ENCODE data around the gene CD177.
"Not testable (repeated sequence)": the region's sequence is repeated elsewhere in the genome, so short reads cannot be mapped to it uniquely, and the experiment has no call there.

The CD177 gene

DNA sequence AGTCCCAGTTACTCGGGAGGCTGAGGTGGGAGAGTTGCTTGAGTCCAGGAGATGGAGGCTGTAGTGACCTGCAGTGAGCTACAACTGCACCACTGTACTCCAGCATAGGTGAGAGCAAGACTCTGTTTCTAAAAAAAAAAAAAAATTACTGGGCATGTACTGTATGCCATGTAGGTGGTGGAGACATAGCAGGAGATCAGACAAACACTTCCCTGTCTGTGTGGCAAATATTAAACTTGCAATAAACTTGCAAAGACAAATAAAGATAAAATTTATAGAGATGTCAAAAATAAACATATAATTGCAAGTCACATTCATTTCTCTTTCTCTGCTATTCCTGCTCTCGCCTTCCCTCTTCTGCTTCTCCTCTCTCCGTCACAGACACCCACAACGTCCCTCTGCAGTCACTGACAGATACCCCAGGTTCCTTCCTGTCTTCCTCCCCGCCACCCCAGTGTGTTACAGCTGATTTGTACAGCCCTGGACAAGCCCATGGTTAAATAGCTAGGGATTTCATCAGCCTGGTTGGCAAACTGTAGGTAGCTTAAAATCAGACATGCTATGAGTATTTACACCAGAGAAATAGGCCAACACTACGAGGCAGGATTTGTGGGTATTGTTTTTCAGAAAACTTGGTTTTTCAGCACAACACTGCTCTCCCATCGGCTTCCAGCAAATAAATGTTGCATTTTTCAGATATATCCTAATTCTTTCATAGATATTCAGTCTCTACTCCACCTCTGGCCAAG, 1.3 kb upstream of the CD177 start:
- Histone ChIP-seq H4K20me1 (ENCODE audit: insufficient read depth) (no peaks in the 10 kb centered on the region), H3K4me1 (ENCODE audit: low read depth, poor library complexity, severe bottlenecking) (no peaks in the 10 kb centered on the region), H3K36me3 (ENCODE audit: insufficient read depth) (no peaks in the 10 kb centered on the region), H3K4me2 (no peak overlapping the region), H3K9ac (no peak overlapping the region), H3K4me3 (IDR thresholded peaks at IDR 0.05; ENCODE audit: insufficient read depth, low read depth, low read length) (no peak overlapping the region), H3K79me2 (ENCODE audit: insufficient read depth, low read depth) (no peaks in the 10 kb centered on the region), H2AFZ (ENCODE audit: low read depth) (no peak overlapping the region), H3K27ac (no peak overlapping the region), H3K27me3 (ENCODE audit: insufficient read depth, low read depth) (no peaks in the 10 kb centered on the region; the same call in 1 of the 2 replicates)
- TF ChIP-seq, protein P1, sequence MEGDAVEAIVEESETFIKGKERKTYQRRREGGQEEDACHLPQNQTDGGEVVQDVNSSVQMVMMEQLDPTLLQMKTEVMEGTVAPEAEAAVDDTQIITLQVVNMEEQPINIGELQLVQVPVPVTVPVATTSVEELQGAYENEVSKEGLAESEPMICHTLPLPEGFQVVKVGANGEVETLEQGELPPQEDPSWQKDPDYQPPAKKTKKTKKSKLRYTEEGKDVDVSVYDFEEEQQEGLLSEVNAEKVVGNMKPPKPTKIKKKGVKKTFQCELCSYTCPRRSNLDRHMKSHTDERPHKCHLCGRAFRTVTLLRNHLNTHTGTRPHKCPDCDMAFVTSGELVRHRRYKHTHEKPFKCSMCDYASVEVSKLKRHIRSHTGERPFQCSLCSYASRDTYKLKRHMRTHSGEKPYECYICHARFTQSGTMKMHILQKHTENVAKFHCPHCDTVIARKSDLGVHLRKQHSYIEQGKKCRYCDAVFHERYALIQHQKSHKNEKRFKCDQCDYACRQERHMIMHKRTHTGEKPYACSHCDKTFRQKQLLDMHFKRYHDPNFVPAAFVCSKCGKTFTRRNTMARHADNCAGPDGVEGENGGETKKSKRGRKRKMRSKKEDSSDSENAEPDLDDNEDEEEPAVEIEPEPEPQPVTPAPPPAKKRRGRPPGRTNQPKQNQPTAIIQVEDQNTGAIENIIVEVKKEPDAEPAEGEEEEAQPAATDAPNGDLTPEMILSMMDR (conservative IDR thresholded peaks at IDR 0.05; ENCODE audit: low read depth, low read length), result no peak

- no peaks in the 10 kb centered on the region for H3K79me2 ChIP-seq (ENCODE audit: insufficient read depth, low read depth)
- no peaks in the 10 kb centered on the region for H3K4me1 ChIP-seq (ENCODE audit: low read depth, poor library complexity, severe bottlenecking)
- H2AFZ ChIP-seq (ENCODE audit: low read depth), result no peak overlapping the region
- no peaks in the 10 kb centered on the region; the same call in 1 of the 2 replicates for H3K27me3 ChIP-seq (ENCODE audit: insufficient read depth, low read depth)
- H4K20me1 ChIP-seq (ENCODE audit: insufficient read depth), result no peaks in the 10 kb centered on the region
- H3K4me3 ChIP-seq (IDR thresholded peaks at IDR 0.05; ENCODE audit: insufficient read depth, low read depth, low read length), result no peak overlapping the region
- no peak overlapping the region for H3K4me2 ChIP-seq
- H3K9ac ChIP-seq, result no peak overlapping the region
- TF ChIP-seq, protein P1 (conservative IDR thresholded peaks at IDR 0.05; ENCODE audit: low read depth, low read length), result no peak
- H3K36me3 ChIP-seq (ENCODE audit: insufficient read depth), result no peaks in the 10 kb centered on the region
- no peak overlapping the region for H3K27ac ChIP-seq
Observed at GRCh38 chr19:43354305-43354627, 780 bp downstream of the CD177 start.

DNA sequence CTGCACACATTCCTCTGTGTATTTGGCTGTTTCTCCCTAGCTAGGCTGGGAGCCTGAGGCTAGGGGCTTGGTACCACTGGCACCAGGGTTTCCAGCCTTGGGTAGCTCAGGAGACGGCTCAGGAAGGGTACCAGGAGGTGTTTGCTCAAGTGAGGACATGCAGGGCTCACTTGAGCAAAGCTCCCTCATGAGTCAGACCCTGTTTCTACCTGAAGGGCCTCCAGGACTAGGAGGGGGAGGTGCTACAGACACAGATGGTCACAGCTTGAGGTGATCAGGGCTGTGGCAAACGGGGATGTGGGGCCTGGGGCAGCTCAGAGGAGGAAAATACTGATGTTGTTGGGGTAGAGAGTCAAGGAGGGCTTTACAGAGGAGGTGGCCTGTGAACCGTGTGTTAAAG, 3.3 kb downstream of the CD177 start:
- not testable (repeated sequence) for H3K4me3 ChIP-seq (IDR thresholded peaks at IDR 0.05; ENCODE audit: insufficient read depth, low read depth, low read length); H3K27me3 ChIP-seq (ENCODE audit: insufficient read depth, low read depth)

GRCh38 chr19:43362179-43362578, 8.7 kb downstream of the CD177 start:
- Histone ChIP-seq H3K4me1 (ENCODE audit: low read depth, poor library complexity, severe bottlenecking) (no peaks in the 10 kb centered on the region), H3K36me3 (ENCODE audit: insufficient read depth) (no peaks in the 10 kb centered on the region), H3K27ac (no peak overlapping the region), H3K27me3 (ENCODE audit: insufficient read depth, low read depth) (peaks cover 5% of the 10 kb centered on the region; the same call in 1 of the 2 replicates), H2AFZ (ENCODE audit: low read depth) (no peak overlapping the region), H3K9ac (no peak overlapping the region), H4K20me1 (ENCODE audit: insufficient read depth) (no peaks in the 10 kb centered on the region), H3K79me2 (ENCODE audit: insufficient read depth, low read depth) (no peaks in the 10 kb centered on the region), H3K4me3 (IDR thresholded peaks at IDR 0.05; ENCODE audit: insufficient read depth, low read depth, low read length) (no peak overlapping the region), H3K4me2 (no peak overlapping the region)
- TF ChIP-seq, protein P1 (conservative IDR thresholded peaks at IDR 0.05; ENCODE audit: low read depth, low read length), result no peak

More for the DNA sequence above, 3.3 kb downstream of the CD177 start:
- not testable (repeated sequence) for H3K27ac ChIP-seq; H3K36me3 ChIP-seq (ENCODE audit: insufficient read depth); H2AFZ ChIP-seq (ENCODE audit: low read depth); H3K79me2 ChIP-seq (ENCODE audit: insufficient read depth, low read depth); H4K20me1 ChIP-seq (ENCODE audit: insufficient read depth); H3K4me1 ChIP-seq (ENCODE audit: low read depth, poor library complexity, severe bottlenecking); H3K9ac ChIP-seq; H3K4me2 ChIP-seq

GRCh38 chr19:43362745-43363144, 9.3 kb downstream of the CD177 start:
- peaks cover 6% of the 10 kb centered on the region; the same call in 1 of the 2 replicates for H3K27me3 ChIP-seq (ENCODE audit: insufficient read depth, low read depth)
- TF ChIP-seq, protein P1 (conservative IDR thresholded peaks at IDR 0.05; ENCODE audit: low read depth, low read length), result no peak
- no peak overlapping the region for H2AFZ ChIP-seq (ENCODE audit: low read depth)
- no peaks in the 10 kb centered on the region for H3K4me1 ChIP-seq (ENCODE audit: low read depth, poor library complexity, severe bottlenecking)
- H3K27ac ChIP-seq, result no peak overlapping the region
- no peak overlapping the region for H3K9ac ChIP-seq
- no peaks in the 10 kb centered on the region for H3K36me3 ChIP-seq (ENCODE audit: insufficient read depth)
- H3K4me3 ChIP-seq (IDR thresholded peaks at IDR 0.05; ENCODE audit: insufficient read depth, low read depth, low read length), result no peak overlapping the region
- no peak overlapping the region for H3K4me2 ChIP-seq
- H4K20me1 ChIP-seq (ENCODE audit: insufficient read depth), result no peaks in the 10 kb centered on the region
- H3K79me2 ChIP-seq (ENCODE audit: insufficient read depth, low read depth), result no peaks in the 10 kb centered on the region

DNA sequence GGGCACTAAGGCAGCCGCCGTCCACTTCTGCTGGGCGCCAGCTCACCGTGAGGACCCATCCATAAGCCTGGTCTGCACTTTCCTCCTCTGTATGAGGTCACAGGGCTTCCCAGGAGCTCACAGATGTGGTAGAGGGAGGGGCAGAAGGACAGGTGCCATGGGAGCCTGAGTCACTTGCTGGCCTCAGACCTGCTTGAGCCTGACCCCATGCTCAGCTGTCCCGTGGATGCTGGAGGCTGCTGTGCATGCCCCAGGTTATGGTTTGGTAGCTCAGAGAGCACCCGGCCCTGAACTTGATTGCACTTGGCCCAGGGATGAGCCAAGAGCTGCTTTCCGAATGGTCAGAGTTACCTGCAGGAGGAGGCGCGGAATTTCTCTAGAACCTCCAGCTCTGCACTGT, 12.2 kb downstream of the CD177 start:
- not testable (repeated sequence) for H3K27ac ChIP-seq; H3K36me3 ChIP-seq (ENCODE audit: insufficient read depth); H3K4me1 ChIP-seq (ENCODE audit: low read depth, poor library complexity, severe bottlenecking); H3K4me2 ChIP-seq; H3K9ac ChIP-seq; H3K79me2 ChIP-seq (ENCODE audit: insufficient read depth, low read depth); H4K20me1 ChIP-seq (ENCODE audit: insufficient read depth); H3K4me3 ChIP-seq (IDR thresholded peaks at IDR 0.05; ENCODE audit: insufficient read depth, low read depth, low read length); H2AFZ ChIP-seq (ENCODE audit: low read depth)
- peaks cover 11% of the 10 kb centered on the region; the same call in 1 of the 2 replicates for H3K27me3 ChIP-seq (ENCODE audit: insufficient read depth, low read depth)

Data from KMS-11 (cell line).